ENCODE measurements around the gene SWAP70. TPM values are rescaled to one million over a fixed set of nuclear protein-coding genes. Genes with fewer than 3 reads are reported as not detected.

Gene SWAP70
- total and polyA plus RNA-seq, 2 donors (not counting 1 experiment from before 2014, with no cell fraction given) = 45.1 to 74.4 TPM

GRCh38 chr11:9796266-9796665, 132.4 kb downstream of the SWAP70 start:
- Histone ChIP-seq H3K4me3 (replicated peaks in 1 of 4; ENCODE audit: control extremely low read depth in 1 of 4, insufficient read depth in 1 of 4, low read depth in 3 of 4, low read length in 4 of 4) (no peak overlapping the region), H4K20me1 (ENCODE audit: control insufficient read depth, extremely low read depth, insufficient read depth, low read length) (no peaks in the 10 kb centered on the region), H3K27ac (ENCODE audit: insufficient read depth, low read length) (no peak overlapping the region), H3K4me1 (ENCODE audit: control insufficient read depth, extremely low read depth, insufficient read depth, low read length) (peaks cover 6% of the 10 kb centered on the region), H3K9ac (ENCODE audit: insufficient read depth, low read length) (no peak overlapping the region), H2AFZ (ENCODE audit: low read length) (no peak overlapping the region), H3K79me2 (ENCODE audit: control insufficient read depth, insufficient read depth, low read length) (no peaks in the 10 kb centered on the region), H3K27me3 (ENCODE audit: control insufficient read depth, insufficient read depth, low read length) (no peaks in the 10 kb centered on the region), H3K9me3 (ENCODE audit: control insufficient read depth, insufficient read depth, low read depth, low read length) (no peaks in the 10 kb centered on the region), H3K4me2 (ENCODE audit: extremely low read depth, insufficient read depth, low read length) (no peak overlapping the region), H3K36me3 (ENCODE audit: control insufficient read depth, insufficient read depth, low read length) (peaks cover 1% of the 10 kb centered on the region)
- DNase-seq (ENCODE audit: low read depth in 2 of 2) = no peak
- no peak for TF ChIP-seq CTCF (conservative IDR thresholded peaks at IDR 0.05 in 1 of 2, IDR thresholded peaks at IDR 0.05 in 1 of 2; ENCODE audit: low read depth in 1 of 2, low read length in 2 of 2)
- no peak for TF ChIP-seq EZH2 (IDR thresholded peaks at IDR 0.05; ENCODE audit: low read length, missing control alignments)

- no peaks in the 10 kb centered on the region for H3K27me3 ChIP-seq (ENCODE audit: control insufficient read depth, insufficient read depth, low read length)
- DNase-seq (ENCODE audit: low read depth in 2 of 2) = no peak
- no peaks in the 10 kb centered on the region for H3K79me2 ChIP-seq (ENCODE audit: control insufficient read depth, insufficient read depth, low read length)
- H3K36me3 ChIP-seq (ENCODE audit: control insufficient read depth, insufficient read depth, low read length) = peaks cover 1% of the 10 kb centered on the region
- TF ChIP-seq EZH2 (IDR thresholded peaks at IDR 0.05; ENCODE audit: low read length, missing control alignments) = no peak
- no peak for TF ChIP-seq CTCF (conservative IDR thresholded peaks at IDR 0.05 in 1 of 2, IDR thresholded peaks at IDR 0.05 in 1 of 2; ENCODE audit: low read depth in 1 of 2, low read length in 2 of 2)
- H4K20me1 ChIP-seq (ENCODE audit: control insufficient read depth, extremely low read depth, insufficient read depth, low read length) = no peaks in the 10 kb centered on the region
- H2AFZ ChIP-seq (ENCODE audit: low read length) = no peak overlapping the region
- peaks cover 11% of the 10 kb centered on the region for H3K4me1 ChIP-seq (ENCODE audit: control insufficient read depth, extremely low read depth, insufficient read depth, low read length)
- no peak overlapping the region for H3K9ac ChIP-seq (ENCODE audit: insufficient read depth, low read length)
- H3K4me3 ChIP-seq (replicated peaks in 1 of 4; ENCODE audit: control extremely low read depth in 1 of 4, insufficient read depth in 1 of 4, low read depth in 3 of 4, low read length in 4 of 4) = no peak overlapping the region
- peak overlapping the region; percentile 38 for H3K27ac ChIP-seq (ENCODE audit: insufficient read depth, low read length)
- no peaks in the 10 kb centered on the region for H3K9me3 ChIP-seq (ENCODE audit: control insufficient read depth, insufficient read depth, low read depth, low read length)
- H3K4me2 ChIP-seq (ENCODE audit: extremely low read depth, insufficient read depth, low read length) = no peak overlapping the region
Observed at GRCh38 chr11:9796854-9797253, 133.0 kb downstream of the SWAP70 start.

- no peak for DNase-seq (ENCODE audit: low read depth in 2 of 2)
- TF ChIP-seq EZH2 (IDR thresholded peaks at IDR 0.05; ENCODE audit: low read length, missing control alignments) (no peak), CTCF (conservative IDR thresholded peaks at IDR 0.05 in 1 of 2, IDR thresholded peaks at IDR 0.05 in 1 of 2; ENCODE audit: low read depth in 1 of 2, low read length in 2 of 2) (no peak)
Observed at GRCh38 chr11:9797300-9797699, 133.4 kb downstream of the SWAP70 start.

More at GRCh38 chr11:9797300-9797699, 133.4 kb downstream of the SWAP70 start:
- H3K9me3 ChIP-seq (ENCODE audit: control insufficient read depth, insufficient read depth, low read depth, low read length) = no peaks in the 10 kb centered on the region
- H2AFZ ChIP-seq (ENCODE audit: low read length) = no peak overlapping the region
- no peaks in the 10 kb centered on the region for H3K79me2 ChIP-seq (ENCODE audit: control insufficient read depth, insufficient read depth, low read length)
- no peaks in the 10 kb centered on the region for H3K27me3 ChIP-seq (ENCODE audit: control insufficient read depth, insufficient read depth, low read length)
- H3K4me3 ChIP-seq (replicated peaks in 1 of 4; ENCODE audit: control extremely low read depth in 1 of 4, insufficient read depth in 1 of 4, low read depth in 3 of 4, low read length in 4 of 4) = no peak overlapping the region
- no peak overlapping the region for H3K27ac ChIP-seq (ENCODE audit: insufficient read depth, low read length)
- H3K36me3 ChIP-seq (ENCODE audit: control insufficient read depth, insufficient read depth, low read length) = peaks cover 1% of the 10 kb centered on the region
- no peak overlapping the region for H3K4me2 ChIP-seq (ENCODE audit: extremely low read depth, insufficient read depth, low read length)
- peaks cover 14% of the 10 kb centered on the region for H3K4me1 ChIP-seq (ENCODE audit: control insufficient read depth, extremely low read depth, insufficient read depth, low read length)
- H4K20me1 ChIP-seq (ENCODE audit: control insufficient read depth, extremely low read depth, insufficient read depth, low read length) = no peaks in the 10 kb centered on the region
- H3K9ac ChIP-seq (ENCODE audit: insufficient read depth, low read length) = no peak overlapping the region

Measured in fibroblast of lung (primary cell).